ENCODE measurements around the gene PAX3. TPM values are rescaled to one million over a fixed set of nuclear protein-coding genes. Genes with fewer than 3 reads are reported as not detected.

The PAX3 gene
- total and polyA plus RNA-seq, 2 of the 13 experiments (the other 11 are each of a cell fraction or from before 2014, with no cell fraction given) = 0.07 TPM; not detected in 1

DNA sequence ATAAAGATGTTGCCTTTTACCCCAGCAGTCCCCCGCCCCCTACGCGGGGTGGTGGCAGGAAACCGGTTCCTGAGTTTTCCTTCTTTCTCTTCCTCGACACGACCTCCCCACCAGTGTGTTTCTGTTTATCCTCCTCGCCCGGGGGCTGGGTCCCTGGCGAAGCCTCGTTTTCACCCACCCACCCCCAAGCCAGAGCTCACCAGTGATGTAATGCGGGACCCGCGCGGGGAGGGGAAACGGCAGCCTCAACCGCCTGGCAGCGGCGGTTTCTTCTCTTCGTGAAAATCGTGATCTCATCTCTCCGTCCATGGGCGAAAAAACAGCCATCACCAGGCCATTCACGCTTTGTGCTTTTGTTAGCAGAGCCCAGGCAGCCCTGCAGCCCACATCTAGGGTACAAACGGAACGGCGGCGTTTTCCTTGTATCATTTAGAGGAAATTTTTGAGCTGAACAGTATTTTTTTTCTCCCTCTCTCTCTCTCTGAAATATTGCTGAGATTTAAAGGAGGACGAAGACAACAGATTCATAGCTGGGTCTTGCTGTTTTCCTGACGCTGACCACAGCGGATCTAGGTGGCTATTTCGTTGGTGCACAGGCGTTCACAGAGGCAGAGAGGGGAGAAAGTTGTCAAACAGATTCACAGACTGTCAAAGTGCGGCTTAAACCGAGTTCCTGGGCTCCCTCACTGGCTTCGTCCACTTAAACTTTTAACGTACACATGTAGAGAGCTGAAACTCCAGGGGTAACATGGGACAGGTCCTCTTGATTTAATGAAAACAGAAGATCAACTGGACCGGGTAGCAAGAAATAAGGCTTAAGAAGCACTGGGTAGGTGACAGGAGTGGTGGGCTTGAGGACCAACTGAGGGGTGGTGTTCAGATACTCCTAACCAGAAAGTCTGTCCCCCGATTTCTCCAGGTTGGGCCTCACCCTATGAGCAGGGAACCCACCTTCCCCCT is 21.9 kb upstream of the PAX3 start:
- H3K4me1 ChIP-seq (ENCODE audit: insufficient read depth, low read length) = peaks cover 15% of the 10 kb centered on the region
- BruUV-seq (replicated peaks) = no TSS peak
- 12% methylated on average over 36 of the region's 38 CpGs for WGBS (ENCODE audit: low lambda C conversion rate)
- peak; percentile 91 for TF ChIP-seq CBX2 (IDR thresholded peaks at IDR 0.05; ENCODE audit: low read depth, low read length)
- TF ChIP-seq CBX2 (CRISPR knock-in tag; IDR thresholded peaks at IDR 0.05; ENCODE audit: low read depth) = no peak; the same call in 1 of the 2 replicates
- TF ChIP-seq, protein P1, sequence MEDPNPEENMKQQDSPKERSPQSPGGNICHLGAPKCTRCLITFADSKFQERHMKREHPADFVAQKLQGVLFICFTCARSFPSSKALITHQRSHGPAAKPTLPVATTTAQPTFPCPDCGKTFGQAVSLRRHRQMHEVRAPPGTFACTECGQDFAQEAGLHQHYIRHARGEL (CRISPR knock-in tag; IDR thresholded peaks at IDR 0.05) = no peak
- TF ChIP-seq ZNF615 (CRISPR knock-in tag; IDR thresholded peaks at IDR 0.05; ENCODE audit: borderline replicate concordance) = no peak
- no peak for TF ChIP-seq POLR2AphosphoS5 (IDR thresholded peaks at IDR 0.05; ENCODE audit: low read depth, low read length)
- no peak for TF ChIP-seq KDM5A (IDR thresholded peaks at IDR 0.05; ENCODE audit: borderline replicate concordance, low read length)
- TF ChIP-seq, protein P2, sequence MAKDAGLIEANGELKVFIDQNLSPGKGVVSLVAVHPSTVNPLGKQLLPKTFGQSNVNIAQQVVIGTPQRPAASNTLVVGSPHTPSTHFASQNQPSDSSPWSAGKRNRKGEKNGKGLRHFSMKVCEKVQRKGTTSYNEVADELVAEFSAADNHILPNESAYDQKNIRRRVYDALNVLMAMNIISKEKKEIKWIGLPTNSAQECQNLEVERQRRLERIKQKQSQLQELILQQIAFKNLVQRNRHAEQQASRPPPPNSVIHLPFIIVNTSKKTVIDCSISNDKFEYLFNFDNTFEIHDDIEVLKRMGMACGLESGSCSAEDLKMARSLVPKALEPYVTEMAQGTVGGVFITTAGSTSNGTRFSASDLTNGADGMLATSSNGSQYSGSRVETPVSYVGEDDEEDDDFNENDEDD (CRISPR knock-in tag; IDR thresholded peaks at IDR 0.05; ENCODE audit: borderline replicate concordance) = no peak
- TF ChIP-seq RORA (CRISPR knock-in tag; IDR thresholded peaks at IDR 0.05) = no peak
- TF ChIP-seq RNF2 (conservative IDR thresholded peaks at IDR 0.05; ENCODE audit: low read depth) = no peak
- TF ChIP-seq, protein P3, sequence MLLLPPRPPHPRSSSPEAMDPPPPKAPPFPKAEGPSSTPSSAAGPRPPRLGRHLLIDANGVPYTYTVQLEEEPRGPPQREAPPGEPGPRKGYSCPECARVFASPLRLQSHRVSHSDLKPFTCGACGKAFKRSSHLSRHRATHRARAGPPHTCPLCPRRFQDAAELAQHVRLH (CRISPR knock-in tag; IDR thresholded peaks at IDR 0.05; ENCODE audit: borderline replicate concordance, low read depth) = no peak
- no peak for TF ChIP-seq SMAD1 (CRISPR knock-in tag; IDR thresholded peaks at IDR 0.05; ENCODE audit: borderline replicate concordance, low read depth)
- TF ChIP-seq HMGA1 (CRISPR knock-in tag; conservative IDR thresholded peaks at IDR 0.05) = no peak
- TF ChIP-seq ASH2L (IDR thresholded peaks at IDR 0.05; ENCODE audit: insufficient read length, low read depth, low read length) = peak; percentile 21
- TF ChIP-seq EZH2 (conservative IDR thresholded peaks at IDR 0.05; ENCODE audit: low read depth, low read length) = peak; percentile 91
- TF ChIP-seq HCFC1 (IDR thresholded peaks at IDR 0.05; ENCODE audit: low read depth, low read length) = no peak
- TF ChIP-seq MYC (CRISPR knock-in tag; IDR thresholded peaks at IDR 0.05; ENCODE audit: borderline replicate concordance) = 0 out of 2 replicates have a peak, but pooled peaks have one; percentile 4
- TF ChIP-seq, protein P4, sequence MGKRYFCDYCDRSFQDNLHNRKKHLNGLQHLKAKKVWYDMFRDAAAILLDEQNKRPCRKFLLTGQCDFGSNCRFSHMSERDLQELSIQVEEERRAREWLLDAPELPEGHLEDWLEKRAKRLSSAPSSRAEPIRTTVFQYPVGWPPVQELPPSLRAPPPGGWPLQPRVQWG (CRISPR knock-in tag; IDR thresholded peaks at IDR 0.05; ENCODE audit: borderline replicate concordance, low read depth) = no peak
- TF ChIP-seq NFKB2 (CRISPR knock-in tag; IDR thresholded peaks at IDR 0.05; ENCODE audit: borderline replicate concordance) = no peak
- TF ChIP-seq DNMT1 (CRISPR knock-in tag; IDR thresholded peaks at IDR 0.05) = no peak
- in situ Hi-C loops (cut with HindIII; ENCODE audit: extremely low pct_ligation_motif_present, low pct_unique_long_range_greater_than_20kb) (no loop called here), intact Hi-C loops (cut with micrococcal nuclease; ENCODE audit: unreplicated experiment) (no loop called here)
- POLR2A ChIA-PET = no interaction called here
- peak; percentile 9; the same call in 1 of the 3 replicates for ATAC-seq
- CTCF ChIA-PET (ENCODE audit: low intra/inter-chr PET ratio, low total read pairs) = no interaction called here
- no peaks in the 10 kb centered on the region for H3K79me2 ChIP-seq (ENCODE audit: insufficient read depth, low read length)
- H4K20me1 ChIP-seq (ENCODE audit: insufficient read depth, low read length) = no peaks in the 10 kb centered on the region; the same call in 1 of the 2 replicates
- H3K27me3 ChIP-seq (ENCODE audit: control insufficient read depth in 1 of 2, insufficient read depth in 2 of 2, low read length in 2 of 2) = peaks cover 12 to 33% of the 10 kb centered on the region in 2 experiments
- DNase-seq (ENCODE audit: low spot score) = no peak
- no peak for FAIRE-seq
- no peaks in the 10 kb centered on the region for H3K9me3 ChIP-seq (ENCODE audit: low read length)
- H3K27ac ChIP-seq (ENCODE audit: extremely low read length, insufficient read depth, low read length) = no peak overlapping the region
- H2AFZ ChIP-seq (ENCODE audit: low read length) = no peak overlapping the region
- peak overlapping the region; percentile 25 to 66 (median 35); a peak in 3 of 6 replicates for H3K4me3 ChIP-seq (replicated peaks in 1 of 3; ENCODE audit: insufficient read depth in 1 of 3, low read depth in 2 of 3, low read length in 3 of 3)
- no peak overlapping the region for H3K9ac ChIP-seq (ENCODE audit: insufficient read depth, low read depth, low read length)
- peak overlapping the region; percentile 81 for H3K4me2 ChIP-seq (ENCODE audit: low read depth, low read length)
- H3K36me3 ChIP-seq (replicated peaks in 1 of 2; ENCODE audit: control insufficient read depth in 1 of 2, insufficient read depth in 2 of 2, low read length in 2 of 2) = no peaks in the 10 kb centered on the region
